AG10803 (cell line): ENCODE data around the gene MYOG.

Experiments
- DNase-seq: peaks from one replicate; pipeline ENCODE4 v3.0.0; 2010; ENCODE audit warnings: low read depth
- H3K4me3 ChIP-seq: 2 replicates; pipeline ENCODE4 v1.5.1; 2011; ENCODE audit warnings: mild to moderate bottlenecking, low read length, control low read depth
- CTCF ChIP-seq: conservative IDR thresholded peaks from 2 replicates; pipeline ENCODE4 v1.5.1; 2011; ENCODE audit warnings: mild to moderate bottlenecking, low read length, control low read depth, inconsistent platforms

MYOG gene

GRCh38 chr1:203082231-203082505 lies 3.6 kb downstream of the MYOG start:
- no peak for TF ChIP-seq CTCF
- no peak overlapping the region for H3K4me3 ChIP-seq
- DNase-seq: no peak

- DNase-seq: no peak
- no peak for TF ChIP-seq CTCF
Observed at GRCh38 chr1:203081465-203082230, 4.2 kb downstream of the MYOG start.

DNA sequence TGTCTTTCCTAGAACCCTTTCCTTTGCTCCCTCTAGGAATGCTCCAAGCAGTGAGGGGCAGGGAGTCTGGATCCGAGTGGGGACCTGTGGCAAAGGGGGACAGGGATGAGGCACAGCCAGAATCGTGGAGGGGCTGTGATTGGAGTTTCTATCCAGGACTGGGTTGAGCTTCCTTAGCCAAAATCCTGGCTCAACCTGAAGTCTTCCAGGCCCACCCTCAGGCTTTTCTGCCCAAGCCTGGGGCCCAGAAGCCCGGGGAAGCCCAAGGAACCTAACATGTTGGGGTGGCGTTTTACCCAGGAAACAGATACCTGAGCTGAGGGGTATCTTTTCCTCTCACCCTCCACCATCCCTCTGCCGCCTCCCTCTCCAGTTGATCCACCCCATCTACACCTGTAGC lies 5.4 kb downstream of the MYOG start:
- no peak overlapping the region for H3K4me3 ChIP-seq
- no peak for TF ChIP-seq CTCF
- no peak for DNase-seq

More at GRCh38 chr1:203081465-203082230, 4.2 kb downstream of the MYOG start:
- H3K4me3 ChIP-seq: no peak overlapping the region

DNA sequence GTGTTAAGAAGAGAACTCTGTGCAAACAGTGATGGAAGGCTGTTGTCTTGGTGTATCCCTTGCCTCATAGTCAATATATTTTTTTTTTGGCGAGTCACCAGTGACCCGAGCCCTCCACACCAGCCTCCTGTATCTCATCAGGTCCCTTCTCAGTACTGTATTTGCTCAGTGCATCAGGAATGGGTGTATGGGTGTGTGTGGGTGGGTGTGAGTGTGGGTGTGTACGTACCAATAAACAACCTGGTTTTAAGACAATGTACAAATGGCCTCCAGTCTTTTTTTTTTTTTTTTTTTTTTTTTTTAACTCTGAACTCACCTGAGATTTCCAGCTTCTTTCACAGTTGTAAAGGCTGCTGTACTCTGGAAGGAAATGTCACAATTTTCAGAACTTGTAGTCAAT lies 7.3 kb downstream of the MYOG start:
- no peak overlapping the region for H3K4me3 ChIP-seq
- DNase-seq: no peak
- TF ChIP-seq CTCF: no peak

DNA sequence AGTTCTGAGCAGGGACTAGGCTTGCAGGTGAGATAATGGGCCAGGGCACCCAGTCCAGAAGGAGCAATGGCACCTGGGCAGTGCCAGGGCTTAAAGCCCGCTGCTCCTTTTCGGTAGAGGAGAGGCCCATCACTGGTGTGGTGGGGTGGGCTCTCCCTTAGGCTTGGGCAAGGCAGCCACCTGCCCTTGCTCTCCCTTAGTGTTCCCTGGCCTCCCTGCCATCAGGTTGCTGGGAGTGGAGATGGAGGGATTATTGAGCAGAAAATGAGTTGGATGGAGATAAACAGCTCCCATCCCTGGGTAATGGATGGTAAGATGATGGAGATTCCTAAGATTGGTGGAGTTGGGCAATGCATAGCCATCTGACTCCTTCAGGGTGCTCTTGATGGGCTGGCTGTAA lies 7.9 kb downstream of the MYOG start:
- no peak for TF ChIP-seq CTCF
- no peak overlapping the region for H3K4me3 ChIP-seq
- no peak for DNase-seq

DNA sequence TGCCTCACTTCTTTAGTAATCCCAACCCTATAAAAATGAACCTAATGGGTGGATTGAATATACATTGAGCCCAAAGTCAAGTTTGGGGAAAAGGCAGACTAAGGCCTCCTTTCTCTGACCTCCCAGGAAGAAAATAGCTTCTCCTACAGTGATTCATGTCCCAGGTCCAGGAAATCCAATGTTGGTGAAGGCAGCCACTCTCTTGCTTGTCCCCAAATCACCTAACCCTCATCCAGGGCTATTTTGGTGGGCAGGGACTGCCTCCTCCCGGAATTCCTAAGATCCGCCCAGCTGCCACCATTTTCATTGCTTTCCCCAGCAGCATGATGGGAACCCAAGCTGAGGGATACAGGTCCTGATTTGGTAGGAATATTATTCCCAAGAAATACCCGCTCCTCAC lies 8.4 kb downstream of the MYOG start:
- DNase-seq: no peak
- H3K4me3 ChIP-seq: no peak overlapping the region
- no peak for TF ChIP-seq CTCF

DNA sequence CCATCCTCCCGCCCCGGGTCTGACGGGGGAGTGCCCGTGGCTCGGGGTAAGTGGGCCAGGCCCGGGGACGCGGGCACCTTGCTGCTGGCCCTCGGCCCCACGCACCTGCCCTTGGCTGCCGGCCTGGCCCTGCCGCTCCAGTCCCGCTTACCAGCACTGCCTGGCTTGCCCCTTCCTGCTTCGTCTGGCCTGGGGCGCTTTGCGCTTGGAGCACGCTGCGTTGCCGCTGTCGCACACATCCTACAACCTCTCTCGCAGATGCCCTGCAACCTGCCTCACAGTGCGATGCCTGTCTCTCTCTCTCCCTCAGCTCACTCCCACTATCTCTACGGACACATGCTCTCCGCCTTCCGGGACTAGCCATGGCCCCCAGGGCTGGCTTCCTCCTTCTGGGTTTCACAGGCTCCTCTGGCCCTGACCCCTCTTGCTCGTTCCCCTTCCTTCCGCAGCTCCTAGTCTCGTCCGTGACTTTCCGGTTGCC lies 9.7 kb downstream of the MYOG start:
- no peak for TF ChIP-seq CTCF
- no peak overlapping the region for H3K4me3 ChIP-seq

More for the DNA sequence above, 9.7 kb downstream of the MYOG start:
- DNase-seq: no peak
